GM12874 (cell line): Measurements from ENCODE around the gene MED6.

Experiments used
- CTCF ChIP-seq: IDR thresholded peaks from 2 replicates; pipeline ENCODE4 v1.5.1; 2011; ENCODE audit warnings: low read depth, mild to moderate bottlenecking, control low read depth, low read length, moderate library complexity; ENCODE audit not compliant: insufficient read depth

Gene MED6

GRCh38 chr14:70563869-70564268, 36.6 kb downstream of the MED6 start:
- TF ChIP-seq CTCF = no peak

GRCh38 chr14:70563417-70563816, 37.0 kb downstream of the MED6 start:
- no peak for TF ChIP-seq CTCF

GRCh38 chr14:70558356-70558755, 42.1 kb downstream of the MED6 start:
- no peak for TF ChIP-seq CTCF

- no peak for TF ChIP-seq CTCF
These were observed 44.6 kb downstream of the MED6 start for GRCh38 chr14:70555890-70556289.

GRCh38 chr14:70538087-70538486, 62.4 kb downstream of the MED6 start:
- no peak for TF ChIP-seq CTCF

GRCh38 chr14:70536830-70537229, 63.6 kb downstream of the MED6 start:
- no peak for TF ChIP-seq CTCF

- TF ChIP-seq CTCF = no peak
These were observed 65.6 kb downstream of the MED6 start, which contains the start of gene ADAM20 for GRCh38 chr14:70534904-70535303. TSS of gene ADAM20 (minus strand) at chr14:70535004. CDS start at chr14:70524757, 10,247 bp downstream.
